ENCODE data around the gene PRSS57. TPM values are rescaled to one million over a fixed set of nuclear protein-coding genes. Genes with fewer than 3 reads are reported as not detected.

The PRSS57 gene
- total RNA-seq, 2 experiments from 2014 or later: not detected

- Mint-ChIP-seq H3K36me3 (no peaks in the 10 kb centered on the region), H3K4me1 (ENCODE audit: low read depth) (no peaks in the 10 kb centered on the region), H3K27ac (no peak overlapping the region), H3K27me3 (peaks cover under 1% of the 10 kb centered on the region), H3K9me3 (no peaks in the 10 kb centered on the region), H3K4me3 (no peak overlapping the region)
- intact Hi-C loops (cut with micrococcal nuclease): no loop called here
- DNase-seq: no peak
- CTCF ChIA-PET: no interaction called here
- POLR2A ChIA-PET: no interaction called here
Observed at GRCh38 chr19:682678-683320, 12.5 kb downstream of the PRSS57 start.

- Mint-ChIP-seq H3K27me3 (peaks cover 1% of the 10 kb centered on the region), H3K36me3 (no peaks in the 10 kb centered on the region), H3K4me1 (ENCODE audit: low read depth) (no peaks in the 10 kb centered on the region), H3K4me3 (peak overlapping the region; percentile 79), H3K9me3 (no peaks in the 10 kb centered on the region), H3K27ac (peak overlapping the region; percentile 91)
- ChIA-PET POLR2A (no interaction called here), CTCF (interaction anchor here (0.8 to 2.0 kb wide), 4 partner anchors 21 to 383 kb away, joined by 3 to 7 read pairs (median 3); no protein-coding TSS in a partner anchor)
- no peak for DNase-seq
- intact Hi-C loops (cut with micrococcal nuclease): loop anchor here (2.0 kb wide), 1 partner anchor 71 kb away; no protein-coding TSS in a partner anchor
Observed at GRCh38 chr19:681029-682019, 13.9 kb downstream of the PRSS57 start.

DNA sequence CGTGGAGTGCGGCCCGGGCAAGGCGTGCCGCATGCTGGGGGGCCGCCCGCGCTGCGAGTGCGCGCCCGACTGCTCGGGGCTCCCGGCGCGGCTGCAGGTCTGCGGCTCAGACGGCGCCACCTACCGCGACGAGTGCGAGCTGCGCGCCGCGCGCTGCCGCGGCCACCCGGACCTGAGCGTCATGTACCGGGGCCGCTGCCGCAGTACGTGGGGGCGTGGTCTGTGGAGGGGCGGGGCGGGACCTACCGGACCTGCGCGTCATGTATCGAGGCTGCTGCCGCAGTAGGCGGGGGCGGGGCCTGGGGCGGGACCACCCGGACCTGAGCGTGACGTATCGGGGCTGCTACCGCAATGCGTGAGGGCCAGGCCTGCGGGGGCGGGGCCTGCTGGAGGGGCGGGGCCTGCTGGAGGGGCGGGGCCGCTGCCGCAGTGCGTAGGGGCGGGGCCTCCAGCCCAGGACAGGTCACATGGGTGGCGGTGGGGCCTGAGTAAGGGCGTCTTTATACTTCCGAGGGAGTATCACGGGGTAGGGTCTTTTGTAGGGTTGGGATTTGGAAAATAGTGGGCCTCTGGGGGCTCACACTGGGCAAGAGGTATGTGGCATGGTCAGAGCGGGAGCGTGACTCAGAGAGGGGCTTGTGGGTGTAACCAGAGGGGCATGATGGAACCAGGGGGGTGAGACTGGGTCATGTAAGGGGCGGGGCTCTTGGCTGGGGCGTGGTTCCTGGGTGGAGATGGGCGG, 14.8 kb downstream of the PRSS57 start:
- ChIA-PET CTCF (interaction anchor here (0.7 to 2.0 kb wide), 10 partner anchors 9 to 384 kb away, joined by 3 to 7 read pairs (median 3); partner anchors contain the start of genes PALM and RNF126), POLR2A (interaction anchor here (1.4 kb wide), 1 partner anchor 19 kb away, joined by 6 read pairs; no protein-coding TSS in a partner anchor)
- H3K36me3 Mint-ChIP-seq: no peaks in the 10 kb centered on the region
- H3K4me3 Mint-ChIP-seq: peak overlapping the region; percentile 79
- intact Hi-C loops (cut with micrococcal nuclease): loop anchor here (1.0 to 2.0 kb wide), 4 partner anchors 17 to 117 kb away; partner anchors contain the start of genes BSG, PTBP1 and RNF126
- DNase-seq: peak; percentile 100
- H3K27ac Mint-ChIP-seq: peak overlapping the region; percentile 91
- H3K9me3 Mint-ChIP-seq: no peaks in the 10 kb centered on the region
- no peaks in the 10 kb centered on the region for H3K4me1 Mint-ChIP-seq (ENCODE audit: low read depth)
- peaks cover 4% of the 10 kb centered on the region for H3K27me3 Mint-ChIP-seq

GRCh38 chr19:679418-680286, 15.6 kb downstream of the PRSS57 start:
- intact Hi-C loops (cut with micrococcal nuclease): loop anchor here (1.0 to 2.0 kb wide), 4 partner anchors 16 to 118 kb away; partner anchors contain the start of genes BSG, PTBP1 and RNF126
- no peaks in the 10 kb centered on the region for H3K4me1 Mint-ChIP-seq (ENCODE audit: low read depth)
- H3K4me3 Mint-ChIP-seq: peak overlapping the region; percentile 79
- H3K9me3 Mint-ChIP-seq: no peaks in the 10 kb centered on the region
- CTCF ChIA-PET: interaction anchor here (0.7 to 2.0 kb wide), 9 partner anchors 9 to 316 kb away, joined by 3 to 7 read pairs (median 3); partner anchors contain the start of genes PALM and RNF126
- POLR2A ChIA-PET: interaction anchor here (1.0 to 1.4 kb wide), 5 partner anchors 9 to 20 kb away, joined by 3 to 8 read pairs (median 4); partner anchors contain the start of gene RNF126
- H3K27me3 Mint-ChIP-seq: peaks cover 10% of the 10 kb centered on the region
- no peaks in the 10 kb centered on the region for H3K36me3 Mint-ChIP-seq
- H3K27ac Mint-ChIP-seq: peak overlapping the region; percentile 69
- peak; percentile 55 for DNase-seq

DNA sequence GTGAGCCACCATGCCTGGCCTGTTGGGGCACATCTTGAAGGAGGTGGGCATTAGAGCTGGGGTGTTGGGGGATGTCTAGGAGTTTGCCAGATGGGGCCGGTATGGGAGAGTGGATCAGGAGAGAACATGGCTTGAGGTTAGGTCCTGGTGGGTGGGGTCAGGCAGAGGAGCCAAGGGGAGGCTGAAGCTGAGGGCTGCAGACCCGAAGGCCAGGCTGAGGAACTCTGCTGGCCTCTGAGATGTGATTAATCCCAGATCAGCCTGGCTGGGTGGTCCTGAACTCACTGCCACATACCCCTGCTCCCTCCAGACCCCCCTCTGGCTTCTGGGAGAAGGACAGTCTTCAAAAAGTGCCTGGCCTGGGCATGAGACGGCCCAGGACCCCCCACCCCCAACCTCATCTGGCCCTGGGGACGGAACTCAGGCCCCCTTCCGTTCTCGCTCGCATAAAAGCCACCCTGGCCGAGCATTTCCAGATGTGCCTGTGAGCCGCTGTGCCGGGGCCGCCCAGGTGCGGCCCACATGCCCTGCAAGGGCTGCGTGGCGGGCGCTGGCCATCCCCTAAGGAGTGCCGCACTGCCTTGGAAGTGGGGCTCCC, 16.4 kb downstream of the PRSS57 start:
- no peaks in the 10 kb centered on the region for H3K9me3 Mint-ChIP-seq
- H3K4me3 Mint-ChIP-seq: peak overlapping the region; percentile 65
- no peaks in the 10 kb centered on the region for H3K36me3 Mint-ChIP-seq
- ChIA-PET POLR2A (interaction anchor here (1.0 to 1.4 kb wide), 5 partner anchors 9 to 19 kb away, joined by 3 to 8 read pairs (median 4); partner anchors contain the start of gene RNF126), CTCF (interaction anchor here (0.9 to 2.0 kb wide), 5 partner anchors 13 to 172 kb away, joined by 3 to 7 read pairs (median 5); partner anchors contain the start of gene RNF126)
- DNase-seq: no peak
- no peaks in the 10 kb centered on the region for H3K4me1 Mint-ChIP-seq (ENCODE audit: low read depth)
- intact Hi-C loops (cut with micrococcal nuclease): no loop called here
- H3K27me3 Mint-ChIP-seq: peaks cover 10% of the 10 kb centered on the region
- no peak overlapping the region for H3K27ac Mint-ChIP-seq

DNA sequence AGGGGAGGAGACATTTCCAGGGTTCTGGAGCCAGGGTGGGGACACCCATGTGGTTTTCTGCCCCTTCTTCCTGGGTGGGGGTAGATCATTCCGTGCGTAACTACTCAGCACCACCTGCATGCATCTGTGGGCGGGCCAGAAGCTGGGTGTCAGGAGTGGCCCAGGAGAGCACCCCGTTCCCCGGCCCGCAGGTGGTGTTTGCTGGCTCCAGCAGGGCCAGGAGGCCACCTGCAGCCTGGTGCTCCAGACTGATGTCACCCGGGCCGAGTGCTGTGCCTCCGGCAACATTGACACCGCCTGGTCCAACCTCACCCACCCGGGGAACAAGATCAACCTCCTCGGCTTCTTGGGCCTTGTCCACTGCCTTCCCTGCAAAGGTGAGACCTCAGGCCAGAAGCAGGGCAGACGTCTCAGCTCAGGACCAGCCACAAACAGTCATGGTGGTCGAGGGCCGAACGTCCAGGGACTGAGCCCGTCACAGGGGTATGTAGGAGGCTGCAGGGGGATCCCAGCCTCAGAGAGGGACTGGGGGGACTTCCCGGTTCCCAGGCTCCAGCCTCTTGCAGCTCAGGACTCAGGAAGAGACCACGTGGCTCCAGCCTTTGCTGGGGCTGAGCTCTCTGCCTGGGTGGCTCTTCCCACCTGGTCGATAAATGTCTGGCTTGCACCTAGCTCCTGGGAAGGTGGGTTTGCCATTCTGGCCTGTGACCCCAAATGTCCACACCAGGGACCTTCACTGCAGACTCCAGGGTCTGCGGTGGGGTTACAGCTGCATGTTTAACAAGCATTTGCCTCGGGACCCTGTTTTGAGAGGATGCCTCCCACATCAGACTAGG, 17.4 kb downstream of the PRSS57 start:
- Mint-ChIP-seq H3K27ac (no peak overlapping the region), H3K4me1 (ENCODE audit: low read depth) (no peaks in the 10 kb centered on the region)
- CTCF ChIA-PET: interaction anchor here (0.8 kb wide), 1 partner anchor 56 kb away, joined by 3 read pairs; no protein-coding TSS in a partner anchor

GRCh38 chr19:677201-677600, 18.1 kb downstream of the PRSS57 start:
- no peaks in the 10 kb centered on the region for H3K4me1 Mint-ChIP-seq (ENCODE audit: low read depth)
- no peak overlapping the region for H3K27ac Mint-ChIP-seq
- peaks cover 15% of the 10 kb centered on the region for H3K27me3 Mint-ChIP-seq
- DNase-seq: no peak
- intact Hi-C loops (cut with micrococcal nuclease): no loop called here
- no peak overlapping the region for H3K4me3 Mint-ChIP-seq
- ChIA-PET CTCF (interaction anchor here (0.8 kb wide), 1 partner anchor 57 kb away, joined by 3 read pairs; no protein-coding TSS in a partner anchor), POLR2A (no interaction called here)
- H3K9me3 Mint-ChIP-seq: no peaks in the 10 kb centered on the region
- H3K36me3 Mint-ChIP-seq: no peaks in the 10 kb centered on the region

More for the DNA sequence above, 17.4 kb downstream of the PRSS57 start:
- Mint-ChIP-seq H3K4me3 (no peak overlapping the region), H3K27me3 (peaks cover 15% of the 10 kb centered on the region), H3K9me3 (no peaks in the 10 kb centered on the region), H3K36me3 (no peaks in the 10 kb centered on the region)
- POLR2A ChIA-PET: interaction anchor here (0.6 kb wide), 1 partner anchor 22 kb away, joined by 4 read pairs; no protein-coding TSS in a partner anchor
- DNase-seq: no peak
- intact Hi-C loops (cut with micrococcal nuclease): no loop called here

DNA sequence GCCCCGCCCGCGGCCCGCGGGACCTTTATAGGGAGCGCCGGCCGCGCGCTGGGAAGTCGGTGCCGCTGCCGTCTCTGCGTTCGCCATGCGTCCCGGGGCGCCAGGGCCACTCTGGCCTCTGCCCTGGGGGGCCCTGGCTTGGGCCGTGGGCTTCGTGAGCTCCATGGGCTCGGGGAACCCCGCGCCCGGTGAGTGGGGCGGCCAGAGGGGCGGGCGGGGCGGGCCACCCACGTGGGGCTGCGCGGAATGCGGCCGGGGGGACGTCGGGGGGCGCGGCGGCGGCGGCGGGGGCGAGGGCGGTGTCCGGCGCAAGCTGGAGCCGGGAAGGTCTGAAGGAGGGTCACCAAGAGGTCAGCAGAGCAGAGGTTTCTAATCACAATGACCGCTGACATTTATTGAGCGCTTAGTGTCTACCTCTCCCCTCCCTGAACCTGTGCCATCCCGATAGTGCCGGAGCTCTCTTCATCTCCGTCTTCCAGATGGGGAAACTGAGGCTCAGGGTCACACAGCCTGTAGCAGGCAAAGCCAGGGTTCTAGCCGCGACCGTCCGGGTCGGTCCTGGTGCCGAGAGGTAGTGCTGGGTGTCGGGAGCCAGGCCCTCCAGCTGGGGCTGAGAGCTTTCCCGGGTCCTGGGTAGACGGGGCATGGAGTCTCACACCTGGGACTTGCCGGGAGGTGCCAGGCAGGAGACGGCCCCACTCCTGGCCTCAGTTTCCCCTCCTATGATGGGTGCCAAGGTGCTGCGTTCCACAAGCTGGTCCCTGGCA, 18.7 kb downstream of the PRSS57 start, which contains the start of gene FSTL3:
TSS of gene FSTL3 (plus strand) at position 54 of the 767 bp plus-strand sequence. CDS start at position 86, 32 bp downstream.
- Mint-ChIP-seq H3K4me3 (no peak within 1 kb of the TSS), H3K36me3 (no peaks in the 10 kb centered on the region), H3K4me1 (ENCODE audit: low read depth) (no peaks in the 10 kb centered on the region), H3K27me3 (peaks cover 15% of the 10 kb centered on the region), H3K9me3 (no peaks in the 10 kb centered on the region), H3K27ac (no peak within 1 kb of the TSS)
- no peak for DNase-seq
- POLR2A ChIA-PET: no interaction called here
- intact Hi-C loops (cut with micrococcal nuclease): no loop called here
- CTCF ChIA-PET: interaction anchor here (0.6 to 0.8 kb wide), 2 partner anchors 58 to 166 kb away, joined by 3 to 4 read pairs; no protein-coding TSS in a partner anchor

- Mint-ChIP-seq H3K27me3 (peaks cover 15% of the 10 kb centered on the region), H3K4me3 (no peak overlapping the region), H3K36me3 (no peaks in the 10 kb centered on the region), H3K9me3 (no peaks in the 10 kb centered on the region), H3K27ac (no peak overlapping the region), H3K4me1 (ENCODE audit: low read depth) (no peaks in the 10 kb centered on the region)
- intact Hi-C loops (cut with micrococcal nuclease): no loop called here
- CTCF ChIA-PET: no interaction called here
- no peak for DNase-seq
- POLR2A ChIA-PET: no interaction called here
Observed at GRCh38 chr19:676007-676338, 19.3 kb downstream of the PRSS57 start.

Measured in activated CD4-positive, alpha-beta memory T cell treated with anti-CD3 and anti-CD28 coated beads for 36 hours (primary cell).